ENCODE results near the gene ACBD4.
"Not testable (repeated sequence)": the region's sequence is repeated elsewhere in the genome, so short reads cannot be mapped to it uniquely, and the experiment has no call there.

The ACBD4 gene

DNA sequence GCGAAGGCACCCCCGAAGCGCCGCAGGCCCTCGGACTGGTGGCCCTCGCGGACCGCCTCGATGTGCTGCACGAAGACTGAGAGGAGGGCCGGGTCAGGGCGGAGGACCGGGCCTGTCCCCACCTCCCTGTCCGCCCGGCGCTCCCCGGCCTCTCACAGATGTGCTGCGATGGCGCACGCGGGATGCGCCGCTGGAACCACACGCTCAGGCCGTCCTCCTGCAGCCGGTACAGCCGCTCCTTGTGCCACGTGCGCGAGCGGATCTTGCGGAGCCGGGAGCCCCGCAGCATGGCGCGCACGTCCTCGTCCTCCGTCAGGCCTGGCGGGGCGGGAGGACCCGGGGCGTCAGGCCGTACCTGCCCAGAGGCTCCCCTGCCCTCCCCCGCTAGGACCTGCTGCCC is 14.4 kb upstream of the ACBD4 start:
- no peak for DNase-seq

DNA sequence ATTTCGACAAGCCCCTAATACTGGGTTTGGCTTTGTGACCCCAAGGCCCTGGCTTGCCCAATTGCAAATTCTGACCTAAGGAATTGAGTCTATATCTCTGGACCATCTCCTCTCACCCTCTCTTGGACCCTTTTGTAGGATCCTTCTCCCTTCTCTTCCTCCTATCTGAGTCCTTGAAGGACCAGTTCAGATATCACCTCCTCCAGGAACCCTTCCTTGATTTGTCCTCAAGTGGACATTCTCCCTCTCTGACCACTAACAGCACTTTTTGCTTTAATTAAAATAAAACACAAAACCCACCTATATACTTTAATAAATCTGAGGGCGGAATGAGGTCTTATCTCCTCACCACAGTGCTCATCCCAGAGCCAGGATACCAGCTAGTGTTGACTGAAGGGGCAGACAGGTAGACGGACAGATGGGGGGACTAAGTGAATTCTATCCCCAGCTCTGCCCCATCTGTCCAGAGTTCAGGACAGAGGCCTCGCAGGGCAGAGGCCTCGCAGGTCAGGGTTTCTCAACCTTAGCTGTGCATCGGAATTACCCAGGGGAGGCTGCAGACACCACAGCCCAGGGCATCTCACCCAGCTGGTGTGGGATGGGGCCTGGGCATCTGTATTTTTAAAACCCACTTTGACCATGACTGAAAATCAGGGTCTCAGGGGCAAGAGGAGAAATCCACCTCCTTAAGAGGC is 12.3 kb upstream of the ACBD4 start:
- DNase-seq: no peak

DNA sequence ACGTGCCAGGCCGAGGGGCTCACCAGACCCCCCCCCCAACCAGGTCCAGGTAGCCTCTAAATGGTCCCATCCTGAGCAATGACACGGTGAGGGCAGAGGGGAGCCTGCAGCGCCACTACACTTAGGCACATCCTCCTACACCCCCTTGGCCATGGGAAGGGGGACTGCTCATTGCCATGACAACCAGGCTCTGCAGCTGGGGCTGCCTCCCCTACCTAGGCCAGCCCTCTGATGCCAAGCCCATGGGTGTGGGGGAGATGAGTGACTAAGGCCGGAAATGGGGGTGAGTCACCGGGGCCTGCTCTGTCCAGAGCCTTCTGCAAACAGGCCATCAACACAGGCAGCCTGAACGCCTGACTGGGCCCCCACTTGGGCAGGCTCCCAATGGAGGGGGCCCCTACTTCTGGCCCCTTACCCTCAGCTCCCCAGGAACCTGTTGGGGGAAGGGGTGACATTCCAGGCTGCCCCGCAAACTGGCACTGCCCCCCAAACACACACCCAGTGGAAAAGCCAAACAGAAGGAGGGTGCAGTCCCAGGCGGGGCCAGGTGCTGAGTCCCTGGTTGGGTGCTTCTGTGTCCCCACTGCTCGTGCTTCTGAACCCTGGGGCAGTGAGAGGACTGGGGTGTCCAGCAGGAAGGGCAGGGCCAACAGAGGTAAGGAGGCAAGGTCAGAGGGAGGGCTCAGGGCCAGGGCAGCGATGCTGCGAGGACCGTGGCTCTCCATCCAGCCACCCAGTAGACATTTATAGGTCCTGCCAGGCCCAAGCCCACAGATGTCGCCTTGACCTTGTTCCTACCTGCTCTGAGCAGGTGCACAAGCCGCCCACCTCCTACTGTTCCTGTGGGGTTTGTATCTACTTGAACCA is 11.3 kb upstream of the ACBD4 start:
- peak; percentile 18 for DNase-seq

GRCh38 chr17:45124797-45125122 is 10.7 kb upstream of the ACBD4 start:
- DNase-seq: not testable (repeated sequence)

- no peak for DNase-seq
These were observed 10.0 kb upstream of the ACBD4 start for GRCh38 chr17:45125509-45125908.

DNA sequence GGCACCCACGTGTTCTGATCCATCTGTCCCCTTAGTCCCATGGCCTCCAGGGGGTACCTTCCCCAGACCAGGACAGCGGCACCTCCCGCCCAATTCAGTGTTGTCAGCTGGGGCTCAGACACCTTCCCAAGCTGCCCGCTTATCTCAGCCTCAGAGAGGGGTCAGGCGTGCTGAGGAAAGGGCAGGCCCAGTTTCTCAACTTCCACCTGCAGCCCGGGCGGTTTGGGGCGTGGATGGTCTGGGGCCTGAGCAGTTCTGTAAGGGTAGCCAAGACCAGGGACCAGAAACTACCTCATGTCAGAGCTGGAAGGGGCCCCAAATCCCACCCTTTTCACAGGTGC is 8.3 kb upstream of the ACBD4 start:
- DNase-seq: no peak

GRCh38 chr17:45127548-45128300 is 7.8 kb upstream of the ACBD4 start:
- DNase-seq: no peak

DNA sequence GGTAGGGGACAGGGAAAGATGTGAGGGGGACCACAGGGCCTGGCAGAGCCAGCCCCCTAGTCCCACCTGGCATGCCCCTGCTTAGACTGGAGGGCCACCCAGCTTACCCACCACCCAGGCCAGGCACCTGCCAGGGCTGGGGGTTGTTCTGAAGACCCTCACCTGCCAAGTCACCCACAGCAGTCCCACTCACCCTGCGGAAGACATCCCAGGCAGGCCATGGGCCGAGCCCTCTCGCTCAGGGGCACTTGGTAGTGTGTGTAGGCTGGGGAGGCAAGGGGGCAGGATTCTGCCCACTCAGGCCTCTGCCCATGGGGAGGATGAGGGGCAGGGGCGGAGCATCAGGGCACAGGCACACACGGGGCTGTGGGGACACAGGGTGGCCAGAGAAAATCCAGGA is 7.2 kb upstream of the ACBD4 start:
- no peak for DNase-seq

DNA sequence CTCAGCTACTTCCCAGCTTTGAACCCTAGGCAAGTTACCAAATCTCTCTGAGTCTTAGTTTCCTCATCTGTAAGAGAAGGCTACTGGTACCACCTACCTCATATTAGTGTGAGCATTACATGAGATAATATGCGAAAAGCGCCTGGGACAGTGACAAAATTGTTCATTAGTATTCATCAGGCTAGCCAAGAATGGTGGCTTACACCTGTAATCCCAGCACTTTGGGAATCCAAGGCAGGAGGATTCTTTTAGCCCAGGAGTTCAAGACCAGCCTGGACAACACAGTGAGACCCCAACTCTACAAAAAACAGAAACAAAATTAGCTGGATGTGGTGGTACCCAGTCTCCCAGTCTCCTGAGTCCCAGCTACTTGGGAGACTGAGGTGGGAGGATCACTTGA is 6.5 kb upstream of the ACBD4 start:
- DNase-seq: no peak

DNA sequence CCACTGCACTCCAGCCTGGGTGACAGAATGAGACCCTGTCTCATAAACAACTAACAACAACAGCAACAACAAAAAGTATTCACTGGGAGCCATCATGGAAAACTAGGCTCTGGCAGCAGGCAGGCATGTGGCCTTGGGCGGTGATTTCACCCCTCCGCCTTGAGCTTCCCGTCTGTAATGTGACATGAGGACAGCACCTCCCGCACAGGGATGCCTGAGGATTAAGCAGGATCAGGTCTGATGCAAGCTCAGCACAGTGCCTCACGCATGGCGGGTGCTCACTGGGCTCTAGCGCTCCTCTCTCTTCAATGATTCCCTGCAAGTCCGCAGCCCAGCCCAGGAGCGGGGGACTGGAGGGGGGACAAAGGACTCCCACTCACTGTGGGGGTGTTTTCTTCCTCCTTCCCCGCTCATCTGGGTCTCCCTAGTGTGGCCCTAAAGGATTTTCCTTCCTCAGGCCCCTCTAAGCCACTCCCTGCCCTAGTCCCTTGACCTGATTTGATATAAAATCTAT is 6.0 kb upstream of the ACBD4 start:
- DNase-seq: no peak

- no peak for DNase-seq
These were observed 5.4 kb upstream of the ACBD4 start for GRCh38 chr17:45129940-45130680.

GRCh38 chr17:45130681-45131615 is 4.5 kb upstream of the ACBD4 start:
- DNase-seq: no peak

GRCh38 chr17:45131616-45132319 is 3.7 kb upstream of the ACBD4 start:
- DNase-seq: peak; percentile 31

GRCh38 chr17:45132320-45132571 is 3.2 kb upstream of the ACBD4 start, which contains the start of gene PLCD3:
TSS of gene PLCD3 (minus strand) at chr17:45132515. CDS start at chr17:45132410, 105 bp downstream.
- no peak for DNase-seq

- peak; percentile 74 for DNase-seq
These were observed 2.7 kb upstream of the ACBD4 start for GRCh38 chr17:45132572-45133463.

GRCh38 chr17:45135978-45136791 is 698 bp downstream of the ACBD4 start:
- DNase-seq: no peak

DNA sequence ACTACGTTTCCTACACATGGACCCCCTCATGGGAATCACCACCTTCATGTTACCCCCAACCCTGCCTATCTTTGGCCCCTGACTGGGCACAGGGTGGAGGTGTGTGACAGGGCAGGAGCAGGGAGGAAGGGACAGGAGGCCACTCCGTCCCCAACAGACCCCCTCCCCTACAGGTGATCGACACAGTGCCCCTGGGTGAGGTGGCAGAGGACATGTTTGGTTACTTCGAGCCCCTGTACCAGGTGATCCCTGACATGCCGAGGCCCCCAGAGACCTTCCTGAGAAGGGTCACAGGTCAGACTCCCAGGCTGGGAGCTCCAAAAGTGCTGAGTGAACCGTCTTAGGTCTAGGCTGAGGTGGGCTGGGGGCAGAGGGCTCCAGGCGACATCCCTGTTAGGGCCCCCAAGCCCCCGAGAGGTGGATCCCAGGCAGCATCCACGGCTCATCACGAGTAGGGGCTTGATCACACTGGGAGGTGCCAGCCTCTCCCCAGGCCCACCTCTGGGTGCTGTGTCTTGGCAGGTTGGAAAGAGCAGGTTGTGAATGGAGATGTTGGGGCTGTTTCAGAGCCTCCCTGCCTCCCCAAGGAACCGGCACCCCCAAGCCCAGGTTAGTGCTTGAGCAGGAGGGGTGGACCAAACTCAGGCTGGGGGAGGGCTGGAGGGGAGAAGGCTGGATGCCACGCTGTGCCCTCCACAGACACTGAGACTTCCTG is 1.5 kb downstream of the ACBD4 start:
- no peak for DNase-seq

GRCh38 chr17:45137561-45138305 is 2.2 kb downstream of the ACBD4 start:
- no peak for DNase-seq
